Measurements from ENCODE around the gene HK1.
"Not testable (repeated sequence)": the region's sequence is repeated elsewhere in the genome, so short reads cannot be mapped to it uniquely, and the experiment has no call there.

The HK1 gene

DNA sequence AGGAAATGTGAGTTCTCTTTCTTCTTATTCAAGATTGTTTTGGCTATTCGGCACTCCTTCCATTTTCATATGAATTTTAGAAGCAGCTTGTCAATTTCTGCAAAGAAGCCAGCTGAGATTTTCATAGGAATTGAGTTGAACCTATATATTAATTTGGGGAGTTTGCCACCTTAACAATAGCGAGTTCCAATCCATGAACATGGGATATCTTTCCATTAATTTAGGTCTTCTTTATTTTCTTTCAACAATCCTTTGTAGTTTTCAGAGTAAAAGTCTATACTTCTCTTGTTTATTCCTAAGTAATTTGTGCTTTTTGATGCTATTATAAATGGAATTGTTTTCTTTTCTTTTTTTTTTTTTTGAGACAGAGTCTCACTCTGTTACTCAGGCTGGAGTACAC lies 26.9 kb upstream of the HK1 start:
- H3K27me3 ChIP-seq (replicated peaks in 2 of 5; ENCODE audit: control insufficient read depth in 4 of 5, insufficient read depth in 5 of 5, low read length in 4 of 5); H3K36me3 ChIP-seq (ENCODE audit: control insufficient read depth in 4 of 4, insufficient read depth in 4 of 4, low read length in 3 of 4); H3K4me3 ChIP-seq (ENCODE audit: control insufficient read depth in 1 of 7, extremely low read depth in 1 of 7, insufficient read depth in 4 of 7, low read depth in 2 of 7, low read length in 6 of 7); H3K9me3 ChIP-seq (ENCODE audit: control extremely low read depth in 1 of 5, control insufficient read depth in 4 of 5, insufficient read depth in 2 of 5, low read depth in 1 of 5, low read length in 4 of 5); DNase-seq; POLR2A ChIA-PET; H3K27ac ChIP-seq (ENCODE audit: insufficient read depth in 1 of 2, low read depth in 1 of 2, low read length in 2 of 2, poor library complexity in 1 of 2, severe bottlenecking in 2 of 2); H3K4me1 ChIP-seq (ENCODE audit: control extremely low read depth in 1 of 4, control insufficient read depth in 4 of 4, insufficient read depth in 4 of 4, low read length in 3 of 4): not testable (repeated sequence)
- no CpG with 5 or more reads among the region's 2 CpGs for WGBS (ENCODE audit: insufficient coverage)
- CTCF ChIA-PET = interaction anchor here (1.3 kb wide), 1 partner anchor 15 kb away, joined by 3 read pairs; no protein-coding TSS in a partner anchor

GRCh38 chr10:69253171-69253570 lies 25.1 kb upstream of the HK1 start:
- no peak for DNase-seq
- no peak overlapping the region for H3K4me3 ChIP-seq (ENCODE audit: control insufficient read depth in 1 of 7, extremely low read depth in 1 of 7, insufficient read depth in 4 of 7, low read depth in 2 of 7, low read length in 6 of 7)
- ChIA-PET CTCF (interaction anchor here (0.6 kb wide), 1 partner anchor 10 kb away, joined by 3 read pairs; no protein-coding TSS in a partner anchor), POLR2A (no interaction called here)
- no peaks in the 10 kb centered on the region for H3K9me3 ChIP-seq (ENCODE audit: control extremely low read depth in 1 of 5, control insufficient read depth in 4 of 5, insufficient read depth in 2 of 5, low read depth in 1 of 5, low read length in 4 of 5)
- H3K36me3 ChIP-seq (ENCODE audit: control insufficient read depth in 4 of 4, insufficient read depth in 4 of 4, low read length in 3 of 4) = no peaks in the 10 kb centered on the region
- H3K27ac ChIP-seq (ENCODE audit: insufficient read depth in 1 of 2, low read depth in 1 of 2, low read length in 2 of 2, poor library complexity in 1 of 2, severe bottlenecking in 2 of 2) = no peak overlapping the region
- H3K4me1 ChIP-seq (ENCODE audit: control extremely low read depth in 1 of 4, control insufficient read depth in 4 of 4, insufficient read depth in 4 of 4, low read length in 3 of 4) = no peaks in the 10 kb centered on the region
- 94% methylated on average over 2 of the region's 3 CpGs for WGBS (ENCODE audit: insufficient coverage)
- no peaks in the 10 kb centered on the region for H3K27me3 ChIP-seq (replicated peaks in 2 of 5; ENCODE audit: control insufficient read depth in 4 of 5, insufficient read depth in 5 of 5, low read length in 4 of 5)

DNA sequence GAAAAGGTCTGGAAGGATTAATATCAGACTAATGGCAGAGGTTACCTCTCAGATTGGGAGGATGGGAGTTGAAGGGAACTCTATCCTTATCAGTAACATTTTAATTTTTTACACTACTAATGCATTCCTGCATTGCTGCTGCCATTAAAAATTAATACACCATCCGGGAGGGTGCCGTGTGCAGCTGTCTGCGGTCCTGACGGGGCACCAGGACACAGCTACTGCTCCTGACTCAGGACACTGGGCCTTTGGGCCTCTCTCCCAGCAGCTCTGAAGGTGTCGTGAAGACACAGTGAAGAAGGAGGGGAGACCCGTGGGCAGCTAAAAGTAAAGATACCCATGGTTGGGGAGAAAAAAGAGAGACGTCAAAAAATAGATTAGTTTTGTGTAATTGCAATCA lies 23.4 kb upstream of the HK1 start:
- 88% methylated on average over 4 of the region's 7 CpGs for WGBS (ENCODE audit: insufficient coverage)
- H3K4me1 ChIP-seq (ENCODE audit: control extremely low read depth in 1 of 4, control insufficient read depth in 4 of 4, insufficient read depth in 4 of 4, low read length in 3 of 4) = no peaks in the 10 kb centered on the region
- H3K36me3 ChIP-seq (ENCODE audit: control insufficient read depth in 4 of 4, insufficient read depth in 4 of 4, low read length in 3 of 4) = no peaks in the 10 kb centered on the region
- H3K9me3 ChIP-seq (ENCODE audit: control extremely low read depth in 1 of 5, control insufficient read depth in 4 of 5, insufficient read depth in 2 of 5, low read depth in 1 of 5, low read length in 4 of 5) = peaks cover 0 to 2% (median 0%) of the 10 kb centered on the region in 5 experiments
- no peak for DNase-seq
- H3K27ac ChIP-seq (ENCODE audit: insufficient read depth in 1 of 2, low read depth in 1 of 2, low read length in 2 of 2, poor library complexity in 1 of 2, severe bottlenecking in 2 of 2) = no peak overlapping the region
- CTCF ChIA-PET = no interaction called here
- no peaks in the 10 kb centered on the region for H3K27me3 ChIP-seq (replicated peaks in 2 of 5; ENCODE audit: control insufficient read depth in 4 of 5, insufficient read depth in 5 of 5, low read length in 4 of 5)
- POLR2A ChIA-PET = no interaction called here
- no peak overlapping the region for H3K4me3 ChIP-seq (ENCODE audit: control insufficient read depth in 1 of 7, extremely low read depth in 1 of 7, insufficient read depth in 4 of 7, low read depth in 2 of 7, low read length in 6 of 7)

DNA sequence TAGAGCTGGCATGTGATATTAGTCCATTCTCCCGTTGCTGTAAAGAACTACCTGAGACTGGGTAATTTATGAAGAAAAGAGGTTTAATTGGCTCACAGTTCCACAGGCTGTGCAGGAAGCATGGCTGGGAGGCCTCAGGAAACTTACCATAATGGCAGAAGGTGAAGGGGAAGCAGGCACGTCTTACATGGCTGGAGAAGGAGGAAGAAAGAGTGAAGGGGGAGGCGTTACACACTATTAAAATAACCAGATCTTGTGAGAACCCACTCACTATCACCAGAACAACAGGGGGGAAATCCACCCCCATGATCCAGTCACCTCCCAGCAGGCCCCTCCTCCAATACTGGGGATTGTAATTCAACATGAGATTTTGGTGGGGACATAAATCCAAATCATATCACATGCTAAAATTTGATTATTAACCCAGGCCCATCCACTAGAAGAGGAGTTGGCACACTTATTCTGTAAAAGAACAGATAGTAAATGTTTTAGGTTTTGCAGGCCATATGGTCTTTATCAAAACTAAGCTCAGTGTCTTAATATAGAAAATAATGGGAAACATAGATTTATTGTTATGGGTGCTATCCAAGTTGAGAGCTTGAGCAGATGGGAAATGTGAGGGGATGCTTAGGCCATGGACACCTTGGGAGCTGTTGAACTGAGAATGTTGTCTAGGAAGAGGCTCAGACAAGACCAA lies 18.6 kb upstream of the HK1 start:
- CTCF ChIA-PET = interaction anchor here (1.2 to 1.3 kb wide), 3 partner anchors 18 to 86 kb away, joined by 3 read pairs; no protein-coding TSS in a partner anchor
- no peaks in the 10 kb centered on the region for H3K36me3 ChIP-seq (ENCODE audit: control insufficient read depth in 4 of 4, insufficient read depth in 4 of 4, low read length in 3 of 4)
- POLR2A ChIA-PET = no interaction called here

DNA sequence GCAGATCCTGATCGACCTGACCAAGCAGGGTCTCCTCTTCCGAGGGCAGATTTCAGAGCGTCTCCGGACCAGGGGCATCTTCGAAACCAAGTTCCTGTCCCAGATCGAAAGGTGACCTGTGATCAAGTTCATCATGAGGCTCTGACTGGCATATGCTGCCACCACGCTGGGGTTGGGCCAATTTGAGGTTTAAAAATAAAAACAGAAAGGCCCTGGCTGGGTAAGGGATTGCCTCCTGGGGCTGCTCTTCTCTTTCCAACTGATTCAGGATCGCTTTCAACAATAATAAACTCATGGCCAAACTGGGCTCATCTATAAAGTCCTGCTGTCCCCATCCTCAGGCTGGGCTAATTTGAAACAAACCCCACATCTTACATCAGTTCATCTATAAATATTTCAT lies 17.1 kb upstream of the HK1 start:
- Histone ChIP-seq H3K27ac (ENCODE audit: insufficient read depth in 1 of 2, low read depth in 1 of 2, low read length in 2 of 2, poor library complexity in 1 of 2, severe bottlenecking in 2 of 2) (no peak overlapping the region), H3K4me3 (ENCODE audit: control insufficient read depth in 1 of 7, extremely low read depth in 1 of 7, insufficient read depth in 4 of 7, low read depth in 2 of 7, low read length in 6 of 7) (no peak overlapping the region), H3K27me3 (replicated peaks in 2 of 5; ENCODE audit: control insufficient read depth in 4 of 5, insufficient read depth in 5 of 5, low read length in 4 of 5) (no peaks in the 10 kb centered on the region), H3K4me1 (ENCODE audit: control extremely low read depth in 1 of 4, control insufficient read depth in 4 of 4, insufficient read depth in 4 of 4, low read length in 3 of 4) (no peaks in the 10 kb centered on the region), H3K36me3 (ENCODE audit: control insufficient read depth in 4 of 4, insufficient read depth in 4 of 4, low read length in 3 of 4) (no peaks in the 10 kb centered on the region), H3K9me3 (ENCODE audit: control extremely low read depth in 1 of 5, control insufficient read depth in 4 of 5, insufficient read depth in 2 of 5, low read depth in 1 of 5, low read length in 4 of 5) (peaks cover 0 to 2% (median 0%) of the 10 kb centered on the region in 5 experiments)
- ChIA-PET CTCF (interaction anchor here (1.3 kb wide), 2 partner anchors 22 to 84 kb away, joined by 3 read pairs; no protein-coding TSS in a partner anchor), POLR2A (no interaction called here)
- WGBS (ENCODE audit: insufficient coverage) = 95% methylated on average over 7 of the region's 8 CpGs
- no peak for DNase-seq

More for the DNA sequence above, 18.6 kb upstream of the HK1 start:
- Histone ChIP-seq H3K4me3 (ENCODE audit: control insufficient read depth in 1 of 7, extremely low read depth in 1 of 7, insufficient read depth in 4 of 7, low read depth in 2 of 7, low read length in 6 of 7) (no peak overlapping the region), H3K9me3 (ENCODE audit: control extremely low read depth in 1 of 5, control insufficient read depth in 4 of 5, insufficient read depth in 2 of 5, low read depth in 1 of 5, low read length in 4 of 5) (peaks cover 0 to 2% (median 0%) of the 10 kb centered on the region in 5 experiments), H3K27me3 (replicated peaks in 2 of 5; ENCODE audit: control insufficient read depth in 4 of 5, insufficient read depth in 5 of 5, low read length in 4 of 5) (no peaks in the 10 kb centered on the region), H3K4me1 (ENCODE audit: control extremely low read depth in 1 of 4, control insufficient read depth in 4 of 4, insufficient read depth in 4 of 4, low read length in 3 of 4) (no peaks in the 10 kb centered on the region), H3K27ac (ENCODE audit: insufficient read depth in 1 of 2, low read depth in 1 of 2, low read length in 2 of 2, poor library complexity in 1 of 2, severe bottlenecking in 2 of 2) (no peak overlapping the region)
- no peak for DNase-seq
- WGBS (ENCODE audit: insufficient coverage) = 100% methylated on average over 1 of the region's 3 CpGs

DNA sequence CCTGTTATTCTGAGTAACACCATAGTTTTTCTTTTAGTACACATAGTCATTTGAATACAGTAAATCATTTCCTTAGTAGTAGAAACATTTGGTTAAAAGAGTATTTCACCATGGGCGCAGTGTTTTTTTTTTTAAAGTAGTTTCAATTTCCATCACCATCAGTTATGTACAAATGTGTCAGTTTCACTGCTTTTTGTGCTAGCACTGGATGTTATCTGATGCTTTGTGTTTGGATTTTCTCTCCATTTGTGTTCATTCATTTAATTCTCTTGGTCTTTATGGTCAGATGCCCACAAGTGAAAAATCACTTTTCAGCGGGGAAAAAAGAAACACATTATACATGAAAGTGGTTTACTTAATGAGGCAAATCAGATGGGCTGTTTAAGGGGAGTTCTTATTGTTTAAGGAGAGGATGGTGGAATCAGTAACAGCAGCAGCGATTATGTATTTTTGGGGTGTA lies 16.0 kb upstream of the HK1 start:
- H3K27ac ChIP-seq (ENCODE audit: insufficient read depth in 1 of 2, low read depth in 1 of 2, low read length in 2 of 2, poor library complexity in 1 of 2, severe bottlenecking in 2 of 2) = no peak overlapping the region
- DNase-seq = no peak
- H3K4me1 ChIP-seq (ENCODE audit: control extremely low read depth in 1 of 4, control insufficient read depth in 4 of 4, insufficient read depth in 4 of 4, low read length in 3 of 4) = no peaks in the 10 kb centered on the region
- H3K9me3 ChIP-seq (ENCODE audit: control extremely low read depth in 1 of 5, control insufficient read depth in 4 of 5, insufficient read depth in 2 of 5, low read depth in 1 of 5, low read length in 4 of 5) = peaks cover 0 to 2% (median 0%) of the 10 kb centered on the region in 5 experiments
- no peaks in the 10 kb centered on the region for H3K27me3 ChIP-seq (replicated peaks in 2 of 5; ENCODE audit: control insufficient read depth in 4 of 5, insufficient read depth in 5 of 5, low read length in 4 of 5)
- H3K36me3 ChIP-seq (ENCODE audit: control insufficient read depth in 4 of 4, insufficient read depth in 4 of 4, low read length in 3 of 4) = no peaks in the 10 kb centered on the region
- WGBS (ENCODE audit: insufficient coverage) = no CpG with 5 or more reads among the region's 3 CpGs
- CTCF ChIA-PET = interaction anchor here (1.5 kb wide), 1 partner anchor 24 kb away, joined by 4 read pairs; no protein-coding TSS in a partner anchor
- POLR2A ChIA-PET = no interaction called here
- H3K4me3 ChIP-seq (ENCODE audit: control insufficient read depth in 1 of 7, extremely low read depth in 1 of 7, insufficient read depth in 4 of 7, low read depth in 2 of 7, low read length in 6 of 7) = no peak overlapping the region

DNA sequence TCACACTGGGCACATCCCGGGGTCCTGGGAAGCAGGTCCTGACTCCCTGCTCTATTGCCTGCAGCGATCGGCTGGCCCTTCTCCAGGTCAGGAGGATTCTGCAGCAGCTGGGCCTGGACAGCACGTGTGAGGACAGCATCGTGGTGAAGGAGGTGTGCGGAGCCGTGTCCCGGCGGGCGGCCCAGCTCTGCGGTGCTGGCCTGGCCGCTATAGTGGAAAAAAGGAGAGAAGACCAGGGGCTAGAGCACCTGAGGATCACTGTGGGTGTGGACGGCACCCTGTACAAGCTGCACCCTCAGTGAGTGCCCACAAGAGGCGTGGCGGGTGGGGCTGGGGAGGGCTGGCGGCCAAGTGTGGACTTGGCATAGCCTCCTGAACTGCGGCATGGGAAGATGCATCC lies 12.8 kb upstream of the HK1 start:
- Histone ChIP-seq H3K4me3 (ENCODE audit: control insufficient read depth in 1 of 7, extremely low read depth in 1 of 7, insufficient read depth in 4 of 7, low read depth in 2 of 7, low read length in 6 of 7) (no peak overlapping the region), H3K36me3 (ENCODE audit: control insufficient read depth in 4 of 4, insufficient read depth in 4 of 4, low read length in 3 of 4) (no peaks in the 10 kb centered on the region), H3K27me3 (replicated peaks in 2 of 5; ENCODE audit: control insufficient read depth in 4 of 5, insufficient read depth in 5 of 5, low read length in 4 of 5) (no peaks in the 10 kb centered on the region), H3K4me1 (ENCODE audit: control extremely low read depth in 1 of 4, control insufficient read depth in 4 of 4, insufficient read depth in 4 of 4, low read length in 3 of 4) (no peaks in the 10 kb centered on the region), H3K27ac (ENCODE audit: insufficient read depth in 1 of 2, low read depth in 1 of 2, low read length in 2 of 2, poor library complexity in 1 of 2, severe bottlenecking in 2 of 2) (no peak overlapping the region), H3K9me3 (ENCODE audit: control extremely low read depth in 1 of 5, control insufficient read depth in 4 of 5, insufficient read depth in 2 of 5, low read depth in 1 of 5, low read length in 4 of 5) (no peaks in the 10 kb centered on the region)
- CTCF ChIA-PET = interaction anchor here (1.2 kb wide), 1 partner anchor 127 kb away, joined by 3 read pairs; no protein-coding TSS in a partner anchor
- DNase-seq = no peak
- POLR2A ChIA-PET = no interaction called here
- 92% methylated on average over 10 of the region's 17 CpGs for WGBS (ENCODE audit: insufficient coverage)

Measured in common myeloid progenitor, CD34-positive (primary cell).